ENCODE results near the gene TEX11.

Gene TEX11

DNA sequence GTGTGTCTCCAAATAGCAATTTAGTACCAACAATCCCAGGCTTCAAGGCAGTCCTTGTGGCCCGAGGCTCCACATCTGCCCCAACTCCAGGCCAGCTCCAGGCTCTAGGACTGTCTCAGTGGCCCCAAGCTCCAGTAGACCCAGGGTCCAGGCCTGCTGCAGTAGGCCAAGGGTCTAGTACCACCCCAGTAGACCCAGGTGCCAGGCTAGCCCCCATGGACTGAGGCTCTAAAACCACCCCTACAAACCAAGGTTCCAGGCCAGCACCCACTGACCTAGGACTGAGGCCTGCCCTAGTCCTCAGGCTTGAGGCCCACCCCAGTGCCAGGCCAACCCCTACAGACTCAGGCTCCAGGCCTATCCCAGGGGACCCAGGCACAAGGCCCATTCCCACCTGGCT, 272.3 kb downstream of the TEX11 start:
- Histone ChIP-seq H2AFZ (ENCODE audit: low read length) (no peak overlapping the region), H3K9ac (ENCODE audit: low read depth, low read length, poor library complexity, severe bottlenecking) (no peak overlapping the region), H3K36me3 (ENCODE audit: insufficient read depth, low read length) (no peaks in the 10 kb centered on the region), H3K4me2 (ENCODE audit: low read depth, low read length, poor library complexity, severe bottlenecking) (no peak overlapping the region), H4K20me1 (ENCODE audit: insufficient read depth, low read length, poor library complexity, severe bottlenecking) (no peaks in the 10 kb centered on the region), H3F3A (ENCODE audit: low read depth) (no peaks in the 10 kb centered on the region), H3K27me3 (ENCODE audit: insufficient read depth, low read length, poor library complexity, severe bottlenecking) (no peaks in the 10 kb centered on the region), H3K79me2 (ENCODE audit: insufficient read depth, low read length) (no peaks in the 10 kb centered on the region), H3K9me2 (replicated peaks; ENCODE audit: low read depth, low read length) (no peaks in the 10 kb centered on the region), H3K4me3 (ENCODE audit: low read length, poor library complexity, severe bottlenecking) (no peak overlapping the region), H3K9me3 (ENCODE audit: insufficient read depth, low read depth, low read length) (no peaks in the 10 kb centered on the region), H3K4me1 (ENCODE audit: insufficient read depth, low read length, poor library complexity, severe bottlenecking) (no peaks in the 10 kb centered on the region)
- TF ChIP-seq, protein P1, sequence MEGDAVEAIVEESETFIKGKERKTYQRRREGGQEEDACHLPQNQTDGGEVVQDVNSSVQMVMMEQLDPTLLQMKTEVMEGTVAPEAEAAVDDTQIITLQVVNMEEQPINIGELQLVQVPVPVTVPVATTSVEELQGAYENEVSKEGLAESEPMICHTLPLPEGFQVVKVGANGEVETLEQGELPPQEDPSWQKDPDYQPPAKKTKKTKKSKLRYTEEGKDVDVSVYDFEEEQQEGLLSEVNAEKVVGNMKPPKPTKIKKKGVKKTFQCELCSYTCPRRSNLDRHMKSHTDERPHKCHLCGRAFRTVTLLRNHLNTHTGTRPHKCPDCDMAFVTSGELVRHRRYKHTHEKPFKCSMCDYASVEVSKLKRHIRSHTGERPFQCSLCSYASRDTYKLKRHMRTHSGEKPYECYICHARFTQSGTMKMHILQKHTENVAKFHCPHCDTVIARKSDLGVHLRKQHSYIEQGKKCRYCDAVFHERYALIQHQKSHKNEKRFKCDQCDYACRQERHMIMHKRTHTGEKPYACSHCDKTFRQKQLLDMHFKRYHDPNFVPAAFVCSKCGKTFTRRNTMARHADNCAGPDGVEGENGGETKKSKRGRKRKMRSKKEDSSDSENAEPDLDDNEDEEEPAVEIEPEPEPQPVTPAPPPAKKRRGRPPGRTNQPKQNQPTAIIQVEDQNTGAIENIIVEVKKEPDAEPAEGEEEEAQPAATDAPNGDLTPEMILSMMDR (conservative IDR thresholded peaks at IDR 0.05; ENCODE audit: low read length) = no peak
- TF ChIP-seq EZH2phosphoT487 (IDR thresholded peaks at IDR 0.05; ENCODE audit: borderline replicate concordance) = no peak

DNA sequence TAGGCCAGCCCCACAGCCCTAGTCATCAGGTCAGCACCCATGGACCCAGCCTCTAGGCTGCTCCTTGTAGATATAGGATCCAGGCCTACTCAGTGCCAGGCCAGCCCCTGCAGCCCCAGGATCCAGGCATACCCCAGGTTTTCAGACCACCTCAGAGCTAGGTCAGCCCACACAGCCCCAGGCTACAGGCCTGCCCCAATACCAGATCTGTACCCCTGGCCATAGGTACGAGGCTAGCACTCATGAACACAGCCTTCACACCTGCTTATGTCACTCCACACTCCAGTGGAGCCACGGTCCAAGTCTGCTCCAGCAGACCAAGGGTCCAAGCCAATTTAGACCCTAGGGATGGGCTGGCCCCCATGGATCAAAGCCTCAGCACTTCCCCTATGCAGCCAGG, 272.8 kb downstream of the TEX11 start:
- Histone ChIP-seq H4K20me1 (ENCODE audit: insufficient read depth, low read length, poor library complexity, severe bottlenecking) (no peaks in the 10 kb centered on the region), H3K36me3 (ENCODE audit: insufficient read depth, low read length) (no peaks in the 10 kb centered on the region), H3K9me2 (replicated peaks; ENCODE audit: low read depth, low read length) (no peaks in the 10 kb centered on the region), H3K27me3 (ENCODE audit: insufficient read depth, low read length, poor library complexity, severe bottlenecking) (no peaks in the 10 kb centered on the region), H2AFZ (ENCODE audit: low read length) (no peak overlapping the region), H3K79me2 (ENCODE audit: insufficient read depth, low read length) (no peaks in the 10 kb centered on the region), H3K4me1 (ENCODE audit: insufficient read depth, low read length, poor library complexity, severe bottlenecking) (no peaks in the 10 kb centered on the region), H3K4me3 (ENCODE audit: low read length, poor library complexity, severe bottlenecking) (no peak overlapping the region), H3K4me2 (ENCODE audit: low read depth, low read length, poor library complexity, severe bottlenecking) (no peak overlapping the region), H3F3A (ENCODE audit: low read depth) (no peaks in the 10 kb centered on the region), H3K9me3 (ENCODE audit: insufficient read depth, low read depth, low read length) (no peaks in the 10 kb centered on the region), H3K9ac (ENCODE audit: low read depth, low read length, poor library complexity, severe bottlenecking) (no peak overlapping the region)
- TF ChIP-seq EZH2phosphoT487 (IDR thresholded peaks at IDR 0.05; ENCODE audit: borderline replicate concordance) = no peak
- TF ChIP-seq, protein P1 (conservative IDR thresholded peaks at IDR 0.05; ENCODE audit: low read length) = no peak

DNA sequence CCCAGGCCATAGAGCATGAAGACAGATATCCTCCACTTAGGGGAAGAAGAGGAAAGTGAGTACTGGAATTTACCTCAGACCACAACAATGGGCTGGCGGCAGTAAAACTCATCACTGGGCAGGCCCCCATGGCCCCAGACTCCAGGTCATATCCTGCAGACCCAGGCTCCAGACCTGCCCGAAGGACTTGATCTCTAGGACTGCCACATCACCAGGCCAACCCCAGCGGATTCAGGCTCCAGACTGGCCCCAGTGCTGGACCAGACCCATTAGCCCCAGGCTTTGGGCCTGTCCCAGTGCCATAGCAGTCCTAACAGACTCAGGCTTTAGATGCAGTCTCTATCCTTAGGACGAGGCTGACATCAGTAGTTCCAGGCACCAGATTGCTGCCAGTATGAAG, 273.3 kb downstream of the TEX11 start:
- no peak overlapping the region for H3K9ac ChIP-seq (ENCODE audit: low read depth, low read length, poor library complexity, severe bottlenecking)
- H3F3A ChIP-seq (ENCODE audit: low read depth) = no peaks in the 10 kb centered on the region
- H3K36me3 ChIP-seq (ENCODE audit: insufficient read depth, low read length) = no peaks in the 10 kb centered on the region
- no peak overlapping the region for H3K4me2 ChIP-seq (ENCODE audit: low read depth, low read length, poor library complexity, severe bottlenecking)
- no peaks in the 10 kb centered on the region for H3K27me3 ChIP-seq (ENCODE audit: insufficient read depth, low read length, poor library complexity, severe bottlenecking)
- no peak overlapping the region for H2AFZ ChIP-seq (ENCODE audit: low read length)
- H3K9me2 ChIP-seq (replicated peaks; ENCODE audit: low read depth, low read length) = no peaks in the 10 kb centered on the region
- H3K4me3 ChIP-seq (ENCODE audit: low read length, poor library complexity, severe bottlenecking) = no peak overlapping the region
- no peaks in the 10 kb centered on the region for H3K9me3 ChIP-seq (ENCODE audit: insufficient read depth, low read depth, low read length)
- H3K79me2 ChIP-seq (ENCODE audit: insufficient read depth, low read length) = no peaks in the 10 kb centered on the region
- H3K4me1 ChIP-seq (ENCODE audit: insufficient read depth, low read length, poor library complexity, severe bottlenecking) = no peaks in the 10 kb centered on the region
- H4K20me1 ChIP-seq (ENCODE audit: insufficient read depth, low read length, poor library complexity, severe bottlenecking) = no peaks in the 10 kb centered on the region
- TF ChIP-seq, protein P1 (conservative IDR thresholded peaks at IDR 0.05; ENCODE audit: low read length) = no peak
- no peak for TF ChIP-seq EZH2phosphoT487 (IDR thresholded peaks at IDR 0.05; ENCODE audit: borderline replicate concordance)
